H9 (cell line): ENCODE measurements around the gene UQCRC1. TPM values are rescaled to one million over a fixed set of nuclear protein-coding genes. Genes with fewer than 3 reads are reported as not detected.

Experiments used
- DNase-seq: peaks from one replicate; pipeline ENCODE4 v3.0.0-alpha.2; 2017
- H2AFZ ChIP-seq: one replicate; pipeline ENCODE4 v1.6.1; 2013; ENCODE audit warnings: mild to moderate bottlenecking, low read length, control low read depth, moderate library complexity
- H2AK5ac ChIP-seq: 2 replicates; pipeline ENCODE4 v1.6.1; 2013; ENCODE audit warnings: low read length, control low read depth, mixed read lengths; ENCODE audit not compliant: insufficient read length
- H2BK120ac ChIP-seq: one replicate; pipeline ENCODE4 v1.6.1; 2013; ENCODE audit warnings: low read depth, mild to moderate bottlenecking, low read length, control low read depth, inconsistent platforms; ENCODE audit not compliant: poor library complexity, severe bottlenecking
- H2BK12ac ChIP-seq: 2 replicates; pipeline ENCODE4 v1.6.1; 2013; ENCODE audit warnings: low read length, control low read depth, mixed read lengths, low read depth; ENCODE audit not compliant: insufficient read length
- H2BK15ac ChIP-seq: 2 replicates; pipeline ENCODE4 v1.6.1; 2013; ENCODE audit warnings: low read depth, low read length, control low read depth
- H2BK20ac ChIP-seq: one replicate; pipeline ENCODE4 v1.6.1; 2013; ENCODE audit warnings: low read depth, mild to moderate bottlenecking, low read length, control low read depth, inconsistent platforms; ENCODE audit not compliant: poor library complexity, severe bottlenecking
- H2BK5ac ChIP-seq: 2 replicates; pipeline ENCODE4 v1.6.1; 2013; ENCODE audit warnings: low read length, control low read depth, mixed read lengths; ENCODE audit not compliant: insufficient read length
- H3K14ac ChIP-seq: 2 replicates; pipeline ENCODE4 v1.6.1; 2013; ENCODE audit warnings: low read length, control low read depth; ENCODE audit not compliant: insufficient read depth
- H3K18ac ChIP-seq: 2 replicates; pipeline ENCODE4 v1.6.1; 2013; ENCODE audit warnings: low read depth, mild to moderate bottlenecking, mixed read lengths, low read length, control low read depth; ENCODE audit not compliant: insufficient read length
- H3K23ac ChIP-seq: 2 replicates; pipeline ENCODE4 v1.6.1; 2013; ENCODE audit warnings: low read length, control low read depth, mixed read lengths, low read depth; ENCODE audit not compliant: insufficient read length
- H3K23me2 ChIP-seq: 2 replicates; pipeline ENCODE4 v1.6.1; 2013; ENCODE audit warnings: low read depth, mild to moderate bottlenecking, mixed read lengths, low read length, control low read depth; ENCODE audit not compliant: insufficient read length, poor library complexity, severe bottlenecking
- H3K27ac ChIP-seq: 2 replicates; pipeline ENCODE4 v1.5.1; 2013; ENCODE audit warnings: low read length, control low read depth, mixed read lengths, low read depth; ENCODE audit not compliant: insufficient read length
- H3K27me3 ChIP-seq: 2 replicates; pipeline ENCODE4 v1.6.1; 2013; ENCODE audit warnings: low read length, control low read depth, inconsistent platforms; ENCODE audit not compliant: insufficient read depth
- H3K4ac ChIP-seq: 2 replicates; pipeline ENCODE4 v1.6.1; 2013; ENCODE audit warnings: low read depth, mild to moderate bottlenecking, control low read depth, inconsistent platforms, low read length, moderate library complexity
- H3K4me1 ChIP-seq: 2 replicates; pipeline ENCODE4 v1.6.1; 2013; ENCODE audit warnings: low read length, control low read depth, inconsistent platforms; ENCODE audit not compliant: insufficient read depth
- H3K4me2 ChIP-seq: 2 replicates; pipeline ENCODE4 v1.6.1; 2013; ENCODE audit warnings: low read length, control low read depth, mixed read lengths; ENCODE audit not compliant: insufficient read length, insufficient read depth
- H3K56ac ChIP-seq: 2 replicates; pipeline ENCODE4 v1.6.1; 2013; ENCODE audit warnings: low read depth, mild to moderate bottlenecking, mixed read lengths, low read length, control low read depth; ENCODE audit not compliant: insufficient read length
- H3K79me1 ChIP-seq: 2 replicates; pipeline ENCODE4 v1.6.1; 2013; ENCODE audit warnings: low read depth, mild to moderate bottlenecking, moderate library complexity, low read length, control low read depth, inconsistent platforms; ENCODE audit not compliant: insufficient read depth, poor library complexity, severe bottlenecking
- H3K79me2 ChIP-seq: 2 replicates; pipeline ENCODE4 v1.6.1; 2013; ENCODE audit warnings: low read length, control low read depth, inconsistent platforms; ENCODE audit not compliant: insufficient read depth
- H3K9ac ChIP-seq: 2 replicates; pipeline ENCODE4 v1.6.1; 2013; ENCODE audit warnings: low read length, control low read depth, mixed read lengths; ENCODE audit not compliant: insufficient read length; ENCODE audit errors: extremely low read depth
- H3K9me3 ChIP-seq: one replicate; pipeline ENCODE4 v1.6.1; 2013; ENCODE audit warnings: low read depth, low read length, inconsistent platforms; ENCODE audit not compliant: control insufficient read depth
- H3T11ph ChIP-seq: one replicate; pipeline ENCODE4 v1.6.1; 2013; ENCODE audit warnings: mild to moderate bottlenecking, low read length, control low read depth, inconsistent platforms
- H4K20me1 ChIP-seq: one replicate; pipeline ENCODE4 v1.6.1; 2013; ENCODE audit not compliant: control insufficient read depth, insufficient read length, insufficient read depth
- H4K5ac ChIP-seq: 2 replicates; pipeline ENCODE4 v1.6.1; 2013; ENCODE audit warnings: low read depth, mild to moderate bottlenecking, mixed read lengths, low read length, control low read depth; ENCODE audit not compliant: insufficient read length
- H4K8ac ChIP-seq: replicated peaks from 2 replicates; pipeline ENCODE4 v1.6.1; 2013; ENCODE audit warnings: low read length, control low read depth, mixed read lengths, low read depth; ENCODE audit not compliant: insufficient read length
- H4K91ac ChIP-seq: 2 replicates; pipeline ENCODE4 v1.6.1; 2013; ENCODE audit warnings: low read depth, mild to moderate bottlenecking, moderate library complexity, mixed read lengths, low read length, control low read depth; ENCODE audit not compliant: insufficient read length
- H3K27ac Mint-ChIP-seq, 3 experiments: 2 replicates in 2 of 3; 3 replicates in 1 of 3; pipeline ENCODE4 v1.8.0; 2020 to 2021; ENCODE audit warnings: mixed read lengths in 3 of 3, mild to moderate bottlenecking in 1 of 3, moderate library complexity in 1 of 3
- H3K27me3 Mint-ChIP-seq: 2 replicates; pipeline ENCODE4 v1.8.0; 2021; ENCODE audit warnings: low read depth, mild to moderate bottlenecking, moderate library complexity, mixed read lengths
- H3K36me3 Mint-ChIP-seq, 3 experiments: 2 replicates in 2 of 3; 3 replicates in 1 of 3; pipeline ENCODE4 v1.8.0; 2020 to 2021; ENCODE audit warnings: low read depth in 3 of 3, mixed read lengths in 3 of 3; ENCODE audit not compliant: insufficient read depth in 1 of 3
- H3K4me1 Mint-ChIP-seq, 2 experiments: 2 replicates each; pipeline ENCODE4 v1.8.0; 2020; ENCODE audit warnings: mixed read lengths in 2 of 2
- H3K4me3 Mint-ChIP-seq, 2 experiments: 2 replicates in 1 of 2; 3 replicates in 1 of 2; pipeline ENCODE4 v1.8.0; 2020 to 2021; ENCODE audit warnings: mild to moderate bottlenecking in 2 of 2, mixed read lengths in 2 of 2, moderate library complexity in 1 of 2
- H3K9me3 Mint-ChIP-seq, 2 experiments: 2 replicates in 1 of 2; 3 replicates in 1 of 2; pipeline ENCODE4 v1.8.0; 2020; ENCODE audit warnings: mild to moderate bottlenecking in 2 of 2, mixed read lengths in 2 of 2, moderate library complexity in 1 of 2
- CTCF ChIP-seq: fragments of 200-600 bp; sonication (generic); conservative IDR thresholded peaks from 3 replicates; pipeline ENCODE4 v1.8.0; 2021; ENCODE audit warnings: antibody characterized with exemption, mild to moderate bottlenecking
- WGBS: extraction: QIAGEN DNeasy Blood & Tissue Kit; methylation state at CpG from one replicate; pipeline ENCODE4 v1.1.7; 2013; ENCODE audit warnings: missing lambda C conversion rate, low lambda C conversion rate, mixed read lengths; ENCODE audit not compliant: insufficient read length; ENCODE audit errors: extremely low coverage; 5-methylcytosine and 5-hydroxymethylcytosine counted together
- total RNA-seq: library from RNA; stranded (reverse); gene quantifications from 2 replicates; pipeline ENCODE4 v1.2.1, GENCODE V29; 2021

UQCRC1 gene
- total RNA-seq, 1 experiment from 2014 or later: 285 TPM

GRCh38 chr3:48596676-48597407, 12.6 kb downstream of the UQCRC1 start:
- Histone ChIP-seq H2AK5ac (no peak overlapping the region), H3K14ac (no peak overlapping the region), H2BK5ac (no peak overlapping the region), H3K23me2 (no peaks in the 10 kb centered on the region), H3K79me1 (no peaks in the 10 kb centered on the region), H3T11ph (no peak overlapping the region), H3K9ac (no peak overlapping the region), H4K5ac (no peak overlapping the region), H3K4ac (no peak overlapping the region), H3K27me3 (no peaks in the 10 kb centered on the region), H3K79me2 (no peaks in the 10 kb centered on the region), H2BK15ac (no peak overlapping the region), H2BK20ac (no peak overlapping the region), H4K91ac (no peak overlapping the region), H3K23ac (no peak overlapping the region), H3K9me3 (no peaks in the 10 kb centered on the region), H2BK12ac (no peak overlapping the region), H3K18ac (no peak overlapping the region), H4K20me1 (no peaks in the 10 kb centered on the region), H3K4me1 (no peaks in the 10 kb centered on the region), H4K8ac (no peak overlapping the region), H2BK120ac (no peak overlapping the region), H2AFZ (no peak overlapping the region), H3K56ac (no peak overlapping the region), H3K4me2 (no peak overlapping the region), H3K27ac (no peak overlapping the region)
- Mint-ChIP-seq H3K27me3 (peaks cover 4% of the 10 kb centered on the region; the same call in 1 of the 2 replicates), H3K36me3 (peaks cover 30 to 52% (median 32%) of the 10 kb centered on the region in 3 experiments; a peak in 6 of 7 replicates), H3K4me3 (no peak overlapping the region; a peak in 1 of 5 replicates), H3K9me3 (no peaks in the 10 kb centered on the region), H3K27ac (peak overlapping the region in 2 of 3 experiments; percentile 88 to 89; a peak in 4 of 7 replicates), H3K4me1 (peaks cover 12 to 21% of the 10 kb centered on the region in 2 experiments)
- TF ChIP-seq CTCF: no peak
- DNase-seq: no peak
- WGBS: no CpG with 5 or more reads among the region's 8 CpGs
